Renal cortex interstitium (tissue), 11 donors: ENCODE measurements around the gene KIF11. TPM values are rescaled to one million over a fixed set of nuclear protein-coding genes. Genes with fewer than 3 reads are reported as not detected.
A peak's percentile ranks its signal among the peaks of the same experiment; 100 is the strongest.
"Not testable (repeated sequence)": the region's sequence is repeated elsewhere in the genome, so short reads cannot be mapped to it uniquely, and the experiment has no call there.

Experiments
- DNase-seq, 11 donors: peaks; one replicate each; pipeline ENCODE4 v3.0.0-alpha.2; 2013; ENCODE audit warnings: low read depth in 9 of 11, low spot score in 4 of 11; ENCODE audit errors: extremely low read depth in 1 of 11
- polyA plus RNA-seq, 3 donors: library from polyadenylated mRNA; unstranded; fragments of 120-200 nt; gene quantifications; one replicate each; pipeline ENCODE4 v1.2.1, GENCODE V29; 2013; ENCODE audit not compliant: insufficient read length in 3 of 3

The KIF11 gene
- polyA plus RNA-seq, 3 donors: 27.4 to 42.4 (median 36.8) TPM

- peak in 9 of 11 donors; percentile 76 to 86 (median 82) for DNase-seq
Measured at GRCh38 chr10:92573798-92574547, 19.0 kb upstream of the KIF11 start, which contains the start of gene IDE. TSS of gene IDE (minus strand) at chr10:92574093. CDS start at chr10:92574019, 74 bp downstream.

GRCh38 chr10:92574548-92575261 is 18.2 kb upstream of the KIF11 start:
- DNase-seq: no peak

- no peak for DNase-seq
Measured at GRCh38 chr10:92575961-92576360, 17.0 kb upstream of the KIF11 start.

GRCh38 chr10:92582347-92582746 is 10.6 kb upstream of the KIF11 start:
- not testable (repeated sequence) for DNase-seq

- peak in 3 of 11 donors; percentile 21 to 39 (median 31) for DNase-seq
Measured at GRCh38 chr10:92590623-92591549, 2.0 kb upstream of the KIF11 start.

- DNase-seq: peak in 9 of 11 donors; percentile 73 to 89 (median 87)
Measured at GRCh38 chr10:92591550-92592022, 1.3 kb upstream of the KIF11 start.

- DNase-seq: no peak
Measured at GRCh38 chr10:92593619-92594588, 974 bp downstream of the KIF11 start.

- no peak for DNase-seq
Measured at GRCh38 chr10:92595505-92595904, 2.6 kb downstream of the KIF11 start.

- no peak for DNase-seq
Measured at GRCh38 chr10:92598321-92598720, 5.4 kb downstream of the KIF11 start.

GRCh38 chr10:92604841-92605240 is 11.9 kb downstream of the KIF11 start:
- DNase-seq: no peak

- DNase-seq: no peak
Measured at GRCh38 chr10:92615515-92615914, 22.6 kb downstream of the KIF11 start.

- no peak for DNase-seq
Measured at GRCh38 chr10:92619368-92619767, 26.4 kb downstream of the KIF11 start.

GRCh38 chr10:92627845-92628480 is 35.0 kb downstream of the KIF11 start:
- DNase-seq: no peak

- DNase-seq: no peak
Measured at GRCh38 chr10:92629945-92630344, 37.0 kb downstream of the KIF11 start.

GRCh38 chr10:92638037-92638436 is 45.1 kb downstream of the KIF11 start:
- DNase-seq: no peak

- no peak for DNase-seq
Measured at GRCh38 chr10:92640107-92640506, 47.2 kb downstream of the KIF11 start.

- DNase-seq: no peak
Measured at GRCh38 chr10:92641492-92641891, 48.6 kb downstream of the KIF11 start.

GRCh38 chr10:92644921-92645320 is 52.0 kb downstream of the KIF11 start:
- no peak for DNase-seq
